CD14-positive monocyte (primary cell): Measurements from ENCODE around the gene GNAS-AS1. TPM values are rescaled to one million over a fixed set of nuclear protein-coding genes. Genes with fewer than 3 reads are reported as not detected.

Experiments
- DNase-seq, 3 donors: peaks; one replicate each; pipeline ENCODE4 v3.0.0-alpha.2; 2011 to 2022
- H2AFZ ChIP-seq: 2 replicates; pipeline ENCODE4 v1.6.0; 2012; ENCODE audit warnings: mild to moderate bottlenecking, low read depth, low read length, inconsistent platforms; ENCODE audit not compliant: insufficient read depth, poor library complexity, severe bottlenecking
- H3K27ac ChIP-seq, 2 donors: 1 replicate in 1 of 2; 2 replicates in 1 of 2; pipeline ENCODE4 v1.5.1; 2012 to 2013; ENCODE audit warnings: low read length in 2 of 2, control low read depth in 1 of 2, inconsistent platforms in 1 of 2, low read depth in 1 of 2, mild to moderate bottlenecking in 1 of 2
- H3K27me3 ChIP-seq, 2 donors: one replicate each; pipeline versions ENCODE4 v1.6.0 to v1.6.1; 2011 to 2013; ENCODE audit warnings: low read length in 2 of 2; ENCODE audit not compliant: control insufficient read depth in 2 of 2, insufficient read depth in 2 of 2
- H3K36me3 ChIP-seq, 2 donors: replicated peaks in 1 of 2; 1 replicate in 1 of 2; 2 replicates in 1 of 2; pipeline versions ENCODE4 v1.5.1 to v1.6.1; 2012 to 2013; ENCODE audit warnings: low read length in 2 of 2, control low read depth in 1 of 2, inconsistent platforms in 1 of 2, mild to moderate bottlenecking in 1 of 2; ENCODE audit not compliant: insufficient read depth in 2 of 2, control insufficient read depth in 1 of 2
- H3K4me1 ChIP-seq, 2 donors: 1 replicate in 1 of 2; 2 replicates in 1 of 2; pipeline versions ENCODE4 v1.5.1 to v1.6.1; 2012 to 2013; ENCODE audit warnings: low read length in 2 of 2, control low read depth in 1 of 2, inconsistent platforms in 1 of 2, mild to moderate bottlenecking in 1 of 2, moderate library complexity in 1 of 2; ENCODE audit not compliant: insufficient read depth in 2 of 2, control insufficient read depth in 1 of 2
- H3K4me2 ChIP-seq: replicated peaks from 2 replicates; pipeline ENCODE3; 2012; ENCODE audit warnings: low read length, moderate library complexity, mild to moderate bottlenecking; ENCODE audit not compliant: poor library complexity, severe bottlenecking; ENCODE audit errors: extremely low read depth
- H3K4me3 ChIP-seq, 3 experiments: fragments of 200-600 bp in 1 of 3; sonication (generic) in 1 of 3; replicated peaks in 1 of 3; 1 replicate in 2 of 3; 2 replicates in 1 of 3; pipeline ENCODE4 v1.5.1; 2011 to 2013; ENCODE audit warnings: low read length in 3 of 3, mild to moderate bottlenecking in 3 of 3, control low read depth in 2 of 3, low read depth in 2 of 3, inconsistent platforms in 1 of 3, moderate library complexity in 1 of 3
- H3K79me2 ChIP-seq: 2 replicates; pipeline ENCODE4 v1.6.0; 2012; ENCODE audit warnings: mild to moderate bottlenecking, control low read depth, inconsistent platforms, low read length, moderate library complexity; ENCODE audit not compliant: insufficient read depth
- H3K9ac ChIP-seq: 2 replicates; pipeline ENCODE4 v1.6.0; 2017; ENCODE audit warnings: low read length, mild to moderate bottlenecking; ENCODE audit not compliant: insufficient read depth, poor library complexity, severe bottlenecking
- H3K9me3 ChIP-seq, 2 donors: replicated peaks in 1 of 2; 1 replicate in 1 of 2; 2 replicates in 1 of 2; pipeline versions ENCODE4 v1.5.1 to v1.6.1; 2012 to 2013; ENCODE audit warnings: low read length in 2 of 2, control low read depth in 1 of 2; ENCODE audit not compliant: control insufficient read depth in 1 of 2, insufficient read depth in 1 of 2
- H4K20me1 ChIP-seq: 2 replicates; pipeline ENCODE4 v1.6.0; 2012; ENCODE audit warnings: mild to moderate bottlenecking, low read length, control low read depth, moderate library complexity; ENCODE audit not compliant: insufficient read depth
- H3K27ac Mint-ChIP-seq, 7 donors: one replicate each; pipeline ENCODE4 v1.8.0; 2020; ENCODE audit warnings: mild to moderate bottlenecking in 7 of 7, mixed read lengths in 7 of 7, moderate library complexity in 6 of 7, inconsistent platforms in 2 of 7
- H3K27me3 Mint-ChIP-seq, 3 donors: one replicate each; pipeline ENCODE4 v1.8.0; 2021 to 2022; ENCODE audit warnings: low read depth in 3 of 3, mild to moderate bottlenecking in 3 of 3, mixed read lengths in 3 of 3, moderate library complexity in 3 of 3, inconsistent platforms in 1 of 3
- H3K36me3 Mint-ChIP-seq, 2 donors: one replicate each; pipeline ENCODE4 v1.8.0; 2020; ENCODE audit warnings: mixed read lengths in 2 of 2, inconsistent platforms in 1 of 2, mild to moderate bottlenecking in 1 of 2
- H3K4me1 Mint-ChIP-seq: one replicate; pipeline ENCODE4 v1.8.0; 2020; ENCODE audit warnings: mild to moderate bottlenecking, mixed read lengths
- H3K4me3 Mint-ChIP-seq, 2 donors: one replicate each; pipeline ENCODE4 v1.8.0; 2020; ENCODE audit warnings: mild to moderate bottlenecking in 2 of 2, mixed read lengths in 2 of 2, moderate library complexity in 1 of 2
- H3K9me3 Mint-ChIP-seq, 7 donors: one replicate each; pipeline ENCODE4 v1.8.0; 2020 to 2022; ENCODE audit warnings: mixed read lengths in 7 of 7, mild to moderate bottlenecking in 6 of 7, moderate library complexity in 6 of 7, inconsistent platforms in 2 of 7
- CTCF ChIP-seq: fragments of 200-600 bp; IDR thresholded peaks from one replicate; pipeline ENCODE4 v1.8.0; 2022; ENCODE audit warnings: antibody characterized with exemption, mild to moderate bottlenecking
- WGBS: methylation state at CpG from one replicate; pipeline ENCODE4 v1.1.5; 2013; ENCODE audit warnings: missing lambda C conversion rate; ENCODE audit not compliant: insufficient coverage; 5-methylcytosine and 5-hydroxymethylcytosine counted together
- intact Hi-C, 2 donors: fragments of 100-400 bp; cut with micrococcal nuclease; formaldehyde crosslinking; loops; one replicate each; pipeline versions ENCODE4 v1.15.0 to v1.15.1; 2023
- polyA plus RNA-seq, 3 donors: library from polyadenylated mRNA; depleted of rRNA in 1 of 3; unstranded in 2 of 3; stranded (reverse) in 1 of 3; fragments of 300-500 nt in 2 of 3; fragments of >200 nt in 1 of 3; fragmentation: Illumina TruSeq in 2 of 3; gene quantifications; 1 replicate in 2 of 3; 2 replicates in 1 of 3; pipeline ENCODE4 v1.2.3, GENCODE V29; 2012 to 2021

Gene GNAS-AS1
- polyA plus RNA-seq, 3 donors: not detected

- Mint-ChIP-seq H3K4me1 (peaks cover 10% of the 10 kb centered on the region), H3K4me3 (peak overlapping the region; percentile 77 to 82), H3K9me3 (no peaks in the 10 kb centered on the region), H3K27me3 (peaks cover 2 to 7% (median 3%) of the 10 kb centered on the region in 3 donors), H3K27ac (peak overlapping the region in 4 of 7 donors; percentile 32 to 75 (median 58)), H3K36me3 (no peaks in the 10 kb centered on the region)
- no peak for TF ChIP-seq CTCF
- Histone ChIP-seq H3K9ac (peak overlapping the region; percentile 57), H4K20me1 (peaks cover 8% of the 10 kb centered on the region), H3K27ac (peak overlapping the region in 1 of 2 donors; percentile 59), H3K4me1 (peaks cover 9 to 22% of the 10 kb centered on the region in 2 donors), H3K4me3 (peak overlapping the region; percentile 55 to 88 (median 77)), H3K79me2 (peaks cover 16% of the 10 kb centered on the region), H3K9me3 (no peaks in the 10 kb centered on the region), H3K27me3 (no peaks in the 10 kb centered on the region), H3K36me3 (no peaks in the 10 kb centered on the region), H3K4me2 (peak overlapping the region; percentile 89), H2AFZ (peak overlapping the region; percentile 81)
- no peak for DNase-seq
- WGBS: 53% methylated on average over 12 of the region's 12 CpGs
- intact Hi-C loops: loop anchor here in 1 of 2 donors (10.0 kb wide), 1 partner anchor 117 kb away; the partner anchor contains the start of gene CTSZ
Measured at GRCh38 chr20:58888103-58888502, 37.4 kb upstream of the GNAS-AS1 start.

GRCh38 chr20:58886546-58886945 lies 35.8 kb upstream of the GNAS-AS1 start:
- Mint-ChIP-seq H3K36me3 (no peaks in the 10 kb centered on the region), H3K4me3 (no peak overlapping the region), H3K27me3 (peaks cover 2 to 8% (median 3%) of the 10 kb centered on the region in 3 donors), H3K27ac (no peak overlapping the region), H3K4me1 (peaks cover 4% of the 10 kb centered on the region), H3K9me3 (no peaks in the 10 kb centered on the region)
- no peaks in the 10 kb centered on the region for H3K36me3 ChIP-seq
- H2AFZ ChIP-seq: no peak overlapping the region
- DNase-seq: no peak
- H4K20me1 ChIP-seq: peaks cover 3% of the 10 kb centered on the region
- H3K27me3 ChIP-seq: no peaks in the 10 kb centered on the region
- peaks cover 6 to 16% of the 10 kb centered on the region in 2 donors for H3K4me1 ChIP-seq
- intact Hi-C loops: loop anchor here in 1 of 2 donors (10.0 kb wide), 1 partner anchor 118 kb away; the partner anchor contains the start of gene CTSZ
- no peak overlapping the region for H3K4me2 ChIP-seq
- H3K4me3 ChIP-seq: no peak overlapping the region
- no peak overlapping the region for H3K27ac ChIP-seq
- no peak for TF ChIP-seq CTCF
- peaks cover 4% of the 10 kb centered on the region for H3K79me2 ChIP-seq
- H3K9ac ChIP-seq: no peak overlapping the region
- no peaks in the 10 kb centered on the region for H3K9me3 ChIP-seq
